K562 (cell line): ENCODE data around the gene PPIL1. TPM values are rescaled to one million over a fixed set of nuclear protein-coding genes. Genes with fewer than 3 reads are reported as not detected.

Source experiments
- CREB1 ChIP-seq, 2 experiments: sonication (generic) in 1 of 2; formaldehyde crosslinking in 1 of 2; IDR thresholded peaks; 2 replicates each; pipeline versions ENCODE4 v1.6.1 to v1.8.0; 2012 to 2022; ENCODE audit warnings: inconsistent platforms in 1 of 2, mild to moderate bottlenecking in 1 of 2, missing genetic modification reagents in 1 of 2, moderate library complexity in 1 of 2
- DPF2 ChIP-seq: fragments of 450-650 bp; IDR thresholded peaks from 2 replicates; pipeline ENCODE4 v1.6.1; 2016
- FOXA3 ChIP-seq, 2 experiments: fragments of 450-650 bp in 1 of 2; sonication (generic) in 1 of 2; formaldehyde crosslinking; IDR thresholded peaks in 1 of 2; conservative IDR thresholded peaks in 1 of 2; 2 replicates each; pipeline versions ENCODE4 v1.4.0 to v1.8.0; 2020 to 2022; ENCODE audit warnings: mild to moderate bottlenecking in 2 of 2, missing genetic modification reagents in 1 of 2
- FOXK2 ChIP-seq, 2 experiments: fragments of 450-650 bp; IDR thresholded peaks in 1 of 2; conservative IDR thresholded peaks in 1 of 2; 2 replicates each; pipeline ENCODE4 v1.6.1; 2016; ENCODE audit warnings: low read depth in 2 of 2, mild to moderate bottlenecking in 1 of 2
- GATAD2B ChIP-seq: fragments of 450-650 bp; IDR thresholded peaks from 2 replicates; pipeline ENCODE4 v1.6.1; 2017; ENCODE audit warnings: mild to moderate bottlenecking, borderline replicate concordance
- KDM2B ChIP-seq: fragments of 250-450 bp; sonication (Bioruptor Pico); IDR thresholded peaks from 2 replicates; pipeline ENCODE4 v1.8.0; 2021; ENCODE audit warnings: mild to moderate bottlenecking, moderate library complexity
- KDM4B ChIP-seq, 2 experiments: fragments of 450-650 bp in 1 of 2; sonication (generic) in 1 of 2; IDR thresholded peaks; 2 replicates each; pipeline ENCODE4 v1.6.1; 2016 to 2017; ENCODE audit warnings: borderline replicate concordance in 2 of 2, antibody characterized with exemption in 1 of 2, low read depth in 1 of 2, mild to moderate bottlenecking in 1 of 2
- PHF8 ChIP-seq: fragments of 200-600 bp; sonication (generic); IDR thresholded peaks from 2 replicates; pipeline ENCODE4 v1.6.1; 2012; ENCODE audit warnings: mixed run types, mild to moderate bottlenecking, inconsistent platforms, low read length, moderate library complexity, borderline replicate concordance
- TSC22D4 ChIP-seq: fragments of 450-650 bp; IDR thresholded peaks from 2 replicates; pipeline ENCODE4 v1.6.1; 2016; ENCODE audit warnings: missing genetic modification characterization, missing biosample characterization, control low read depth
- USF2 ChIP-seq: sonication (generic); formaldehyde crosslinking; IDR thresholded peaks from 2 replicates; pipeline ENCODE4 v1.5.0; 2020; ENCODE audit warnings: missing genetic modification reagents
- ZBTB7A ChIP-seq: IDR thresholded peaks from 2 replicates; pipeline ENCODE4 v1.6.1; 2011; ENCODE audit warnings: low read depth, mild to moderate bottlenecking, low read length, moderate library complexity, borderline replicate concordance; ENCODE audit not compliant: control insufficient read depth
- ZNF551 ChIP-seq: fragments of 250-450 bp; sonication (Bioruptor Pico); IDR thresholded peaks from 2 replicates; pipeline ENCODE4 v1.5.0; 2021; ENCODE audit warnings: mild to moderate bottlenecking, moderate library complexity
- ZNF639 ChIP-seq, 2 experiments: fragments of 200-800 bp in 1 of 2; sonication (Bioruptor generic) in 1 of 2; sonication (generic) in 1 of 2; formaldehyde crosslinking in 1 of 2; IDR thresholded peaks in 1 of 2; conservative IDR thresholded peaks in 1 of 2; 2 replicates each; pipeline versions ENCODE4 v1.5.0 to v1.6.1; 2016 to 2020; ENCODE audit warnings: missing compliant biosample characterization in 1 of 2, missing genetic modification characterization in 1 of 2, missing genetic modification reagents in 1 of 2
- polyA plus RNA-seq, 8 experiments: library from polyadenylated mRNA; depleted of rRNA in 4 of 8; stranded (reverse) in 5 of 8; unstranded in 3 of 8; fragments of >200 nt; fragmentation: Nextera tagmentation in 2 of 8; fragmentation: Illumina TruSeq in 1 of 8; extraction: Ambion mirVana in 2 of 8; extraction: Trizol in 1 of 8; gene quantifications; 2 replicates each; pipeline versions ENCODE4 v1.2.1 to v1.2.3, GENCODE V29; 2011 to 2014; ENCODE audit warnings: inconsistent platforms in 1 of 8, missing spikeins in 1 of 8
- total RNA-seq, 7 experiments: library from RNA; depleted of rRNA in 6 of 7; stranded (reverse); fragments of >200 nt in 6 of 7; fragmentation: Illumina TruSeq in 2 of 7; extraction: Trizol in 2 of 7; gene quantifications; 2 replicates each; pipeline versions ENCODE4 v1.2.1 to v1.2.3, GENCODE V29; 2011 to 2021; ENCODE audit warnings: low replicate concordance in 1 of 7
- TF ChIP-seq, protein P1 (sequence below): sonication (generic); formaldehyde crosslinking; IDR thresholded peaks from 2 replicates; pipeline ENCODE4 v1.8.0; 2022; ENCODE audit warnings: mild to moderate bottlenecking, missing genetic modification reagents

PPIL1 gene
- total and polyA plus RNA-seq, 9 of the 15 experiments (the other 6 are each of a cell fraction or from before 2014, with no cell fraction given) = 65.8 to 205 (median 130) TPM

- TF ChIP-seq CREB1 (IDR thresholded peaks at IDR 0.05) (peak; percentile 72), CREB1 (CRISPR knock-in tag; IDR thresholded peaks at IDR 0.05) (peak; percentile 60; the same call in 1 of the 2 replicates), GATAD2B (0 out of 2 replicates have a peak, but pooled peaks have one; percentile 56), FOXK2 (conservative IDR thresholded peaks at IDR 0.05 in 1 of 2, IDR thresholded peaks at IDR 0.05 in 1 of 2; ENCODE audit: low read depth in 2 of 2) (peak; percentile 94 to 97), ZNF639 (CRISPR knock-in tag; conservative IDR thresholded peaks at IDR 0.05 in 1 of 2, IDR thresholded peaks at IDR 0.05 in 1 of 2) (peak in 1 of 2 experiments; percentile 90; a peak in 2 of 4 replicates), KDM2B (CRISPR knock-in tag) (no peak), USF2 (CRISPR knock-in tag) (no peak), TSC22D4 (tag) (no peak), FOXA3 (CRISPR knock-in tag; conservative IDR thresholded peaks at IDR 0.05 in 1 of 2, IDR thresholded peaks at IDR 0.05 in 1 of 2) (no peak), KDM4B (IDR thresholded peaks at IDR 0.05; ENCODE audit: borderline replicate concordance in 2 of 2, low read depth in 1 of 2) (peak in 1 of 2 experiments; percentile 99; a peak in 2 of 4 replicates), ZNF551 (no peak), PHF8 (peak; percentile 75; the same call in 1 of the 2 replicates), DPF2 (peak; percentile 23; the same call in 1 of the 2 replicates), ZBTB7A (peak; percentile 99)
- TF ChIP-seq, protein P1, sequence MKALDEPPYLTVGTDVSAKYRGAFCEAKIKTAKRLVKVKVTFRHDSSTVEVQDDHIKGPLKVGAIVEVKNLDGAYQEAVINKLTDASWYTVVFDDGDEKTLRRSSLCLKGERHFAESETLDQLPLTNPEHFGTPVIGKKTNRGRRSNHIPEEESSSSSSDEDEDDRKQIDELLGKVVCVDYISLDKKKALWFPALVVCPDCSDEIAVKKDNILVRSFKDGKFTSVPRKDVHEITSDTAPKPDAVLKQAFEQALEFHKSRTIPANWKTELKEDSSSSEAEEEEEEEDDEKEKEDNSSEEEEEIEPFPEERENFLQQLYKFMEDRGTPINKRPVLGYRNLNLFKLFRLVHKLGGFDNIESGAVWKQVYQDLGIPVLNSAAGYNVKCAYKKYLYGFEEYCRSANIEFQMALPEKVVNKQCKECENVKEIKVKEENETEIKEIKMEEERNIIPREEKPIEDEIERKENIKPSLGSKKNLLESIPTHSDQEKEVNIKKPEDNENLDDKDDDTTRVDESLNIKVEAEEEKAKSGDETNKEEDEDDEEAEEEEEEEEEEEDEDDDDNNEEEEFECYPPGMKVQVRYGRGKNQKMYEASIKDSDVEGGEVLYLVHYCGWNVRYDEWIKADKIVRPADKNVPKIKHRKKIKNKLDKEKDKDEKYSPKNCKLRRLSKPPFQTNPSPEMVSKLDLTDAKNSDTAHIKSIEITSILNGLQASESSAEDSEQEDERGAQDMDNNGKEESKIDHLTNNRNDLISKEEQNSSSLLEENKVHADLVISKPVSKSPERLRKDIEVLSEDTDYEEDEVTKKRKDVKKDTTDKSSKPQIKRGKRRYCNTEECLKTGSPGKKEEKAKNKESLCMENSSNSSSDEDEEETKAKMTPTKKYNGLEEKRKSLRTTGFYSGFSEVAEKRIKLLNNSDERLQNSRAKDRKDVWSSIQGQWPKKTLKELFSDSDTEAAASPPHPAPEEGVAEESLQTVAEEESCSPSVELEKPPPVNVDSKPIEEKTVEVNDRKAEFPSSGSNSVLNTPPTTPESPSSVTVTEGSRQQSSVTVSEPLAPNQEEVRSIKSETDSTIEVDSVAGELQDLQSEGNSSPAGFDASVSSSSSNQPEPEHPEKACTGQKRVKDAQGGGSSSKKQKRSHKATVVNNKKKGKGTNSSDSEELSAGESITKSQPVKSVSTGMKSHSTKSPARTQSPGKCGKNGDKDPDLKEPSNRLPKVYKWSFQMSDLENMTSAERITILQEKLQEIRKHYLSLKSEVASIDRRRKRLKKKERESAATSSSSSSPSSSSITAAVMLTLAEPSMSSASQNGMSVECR (CRISPR knock-in tag) = peak; percentile 99
Measured at GRCh38 chr6:36885461-36886401, 11.1 kb upstream of the PPIL1 start, which contains the start of gene C6orf89 (continued).
